Right lobe of liver (tissue), 4 donors: ENCODE measurements around the gene RPS6KC1.

Experiments used
- CTCF ChIP-seq, 4 donors: fragments of 200-600 bp in 3 of 4; fragments of 450-650 bp in 1 of 4; IDR thresholded peaks; one replicate each; pipeline versions ENCODE4 v1.5.1 to v1.8.0; 2016 to 2022; ENCODE audit warnings: antibody characterized with exemption in 4 of 4, mild to moderate bottlenecking in 2 of 4
- POLR2A ChIP-seq: fragments of 450-650 bp; IDR thresholded peaks from one replicate; pipeline ENCODE4 v1.6.1; 2017; ENCODE audit warnings: antibody characterized with exemption, mild to moderate bottlenecking
- donor health status: DM: no; HTN: no; CAD: no.
- donor health status: DM: no; HTN: no; CAD: no.
- donor health status: DM: no; HTN: yes; CAD: no.

GRCh38 chr1:213148905-213149304, 97.9 kb downstream of the RPS6KC1 start:
- TF ChIP-seq CTCF (IDR thresholded peaks at IDR 0.05) (no peak), POLR2A (no peak)
